Measurements from ENCODE around the gene CFHR5.

Gene CFHR5

DNA sequence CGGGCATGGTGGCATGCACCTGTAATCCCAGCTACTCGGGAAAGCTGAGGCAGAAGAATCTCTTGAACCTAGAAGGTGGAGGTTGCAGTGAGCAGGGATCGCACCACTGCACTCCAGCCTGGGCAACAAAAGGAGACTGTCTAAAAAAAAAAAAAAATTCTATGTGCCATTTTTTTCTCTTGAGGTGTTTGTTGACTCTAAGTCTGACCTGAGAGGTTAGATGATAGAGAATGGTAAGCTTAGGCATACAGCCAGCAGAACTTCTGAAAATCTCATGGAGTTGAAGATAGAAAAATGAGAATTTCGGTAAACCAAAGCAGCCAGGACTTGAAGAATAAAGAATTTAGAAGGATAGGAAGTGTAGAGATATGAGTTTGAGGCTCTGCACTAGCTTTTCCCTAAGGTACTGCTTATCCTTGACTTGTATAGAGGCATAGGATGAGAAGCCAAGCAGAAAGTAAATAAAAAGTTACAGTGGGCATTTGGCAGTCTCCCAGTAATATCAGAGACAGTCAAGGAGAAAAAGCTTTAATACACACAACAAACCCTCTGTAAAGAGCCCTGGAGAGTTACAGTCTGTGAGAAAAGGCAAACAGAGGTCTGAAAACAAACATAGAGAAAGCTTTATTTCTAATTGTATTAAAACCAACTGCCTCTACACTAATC, 65.5 kb downstream of the CFHR5 start:
- no peak overlapping the region for H3K4me3 ChIP-seq (ENCODE audit: low read length)
- DNase-seq (ENCODE audit: low read depth) = no peak
- no peak for TF ChIP-seq CTCF (conservative IDR thresholded peaks at IDR 0.05; ENCODE audit: low read depth, low read length)

DNA sequence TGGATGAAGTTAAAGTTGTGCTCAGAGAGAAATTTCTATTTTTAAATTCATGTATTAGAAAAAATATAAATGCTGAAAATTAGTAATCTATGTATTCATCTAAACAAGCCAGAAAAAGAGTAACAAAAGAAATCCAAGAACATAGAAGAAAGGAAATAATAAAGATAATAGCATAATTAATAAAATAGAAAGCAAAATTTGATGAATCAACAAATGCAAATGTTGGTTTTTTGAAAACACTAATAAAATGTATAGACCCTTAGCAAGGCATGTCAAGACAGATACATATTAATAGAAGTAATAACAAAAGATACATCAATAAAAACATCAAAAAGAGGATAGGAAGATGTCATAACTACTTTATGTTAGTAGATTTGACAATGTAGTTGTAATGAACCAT, 71.7 kb downstream of the CFHR5 start:
- no peak for DNase-seq (ENCODE audit: low read depth)
- no peak for TF ChIP-seq CTCF (conservative IDR thresholded peaks at IDR 0.05; ENCODE audit: low read depth, low read length)
- H3K4me3 ChIP-seq (ENCODE audit: low read length) = no peak overlapping the region

Data from retinal pigment epithelial cell (primary cell).